Jurkat, Clone E6-1 (cell line): ENCODE data around the gene NAA20.
A peak's percentile ranks its signal among the peaks of the same experiment; 100 is the strongest.

Source experiments
- DNase-seq: peaks from one replicate; pipeline ENCODE4 v3.0.0-alpha.2; 2011; ENCODE audit warnings: low read depth, low spot score
- H3K4me3 ChIP-seq: 2 replicates; pipeline ENCODE4 v1.5.1; 2011; ENCODE audit warnings: mild to moderate bottlenecking, low read length, control low read depth, moderate library complexity

NAA20 gene

DNA sequence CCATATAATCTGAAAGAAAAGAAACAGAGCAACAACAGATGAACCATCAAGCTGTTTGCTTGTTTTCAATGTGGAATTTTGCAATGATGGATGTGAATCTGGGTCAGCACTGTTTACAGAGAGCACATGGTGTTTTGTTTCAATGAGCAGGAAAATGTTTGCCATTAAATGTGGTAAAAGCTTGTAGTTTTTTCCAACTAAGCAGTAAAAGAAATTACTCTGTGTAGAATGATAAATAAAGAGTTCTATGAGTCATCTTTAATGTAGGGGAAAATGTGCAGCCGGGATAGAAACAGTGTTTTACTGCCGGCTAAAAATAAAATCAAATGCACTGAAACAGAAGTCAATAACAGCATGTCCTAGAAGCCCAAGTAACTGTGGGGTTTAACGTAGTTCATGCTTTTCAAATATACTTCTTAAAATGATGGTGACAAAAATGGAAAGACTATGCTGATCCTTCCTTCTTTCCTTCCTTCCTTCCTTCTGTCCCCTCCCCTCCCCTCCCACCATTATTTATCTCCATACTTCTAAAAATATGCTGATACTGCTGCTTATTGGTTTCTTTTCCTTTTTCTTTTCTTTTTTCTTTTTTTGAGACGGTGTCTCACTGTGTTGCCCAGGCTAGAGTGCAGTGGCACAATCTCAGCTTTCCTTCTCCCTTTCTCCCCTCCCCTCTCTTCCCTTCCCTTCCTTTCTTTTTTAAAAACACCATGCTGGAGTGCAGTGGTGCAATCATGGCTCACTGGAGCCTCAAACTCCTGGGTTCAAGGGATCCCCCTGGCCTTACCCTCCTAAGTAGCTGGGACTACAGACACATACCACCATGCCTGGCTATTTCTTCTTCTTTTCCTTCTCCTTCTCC lies 6.3 kb upstream of the NAA20 start:
- no peak for DNase-seq
- no peak overlapping the region for H3K4me3 ChIP-seq

DNA sequence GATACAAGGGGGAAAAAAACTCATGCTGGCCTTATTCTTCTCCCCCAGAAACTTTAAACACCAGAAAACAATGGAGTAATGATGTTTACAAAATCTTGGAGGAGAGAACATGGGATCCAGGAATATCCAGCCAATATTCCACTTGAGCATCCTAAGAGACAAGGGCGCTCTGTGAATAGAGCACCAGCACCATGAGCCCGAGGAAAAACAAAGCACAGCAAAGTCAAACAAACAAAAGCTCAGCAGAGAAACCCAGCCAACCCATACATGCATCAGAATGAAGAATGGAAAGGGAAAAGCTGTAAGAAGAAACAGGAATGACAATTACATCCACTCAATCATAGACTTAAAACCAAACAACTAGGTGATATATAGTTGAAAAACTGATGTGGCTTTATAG lies 4.6 kb upstream of the NAA20 start:
- no peak for DNase-seq
- no peak overlapping the region for H3K4me3 ChIP-seq

DNA sequence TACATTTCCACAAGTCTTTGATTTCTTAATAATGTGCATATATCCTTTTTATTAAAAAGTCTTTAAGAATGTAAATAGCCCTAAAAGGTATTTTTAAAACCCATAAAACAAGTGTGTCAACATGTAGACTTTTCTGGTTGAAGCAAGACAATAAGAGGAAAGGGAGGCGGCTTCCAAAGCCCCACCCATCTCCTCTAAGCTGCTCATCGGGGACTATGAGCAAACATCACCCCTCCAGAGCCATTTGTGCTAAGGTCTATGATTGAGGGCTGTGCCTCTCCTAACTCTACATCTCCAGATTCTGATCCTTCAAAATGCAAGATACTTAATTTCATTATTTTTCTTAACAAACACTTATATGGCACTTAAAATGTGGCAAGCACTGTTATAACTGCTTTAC lies 2.5 kb upstream of the NAA20 start:
- peak; percentile 8 for DNase-seq
- no peak overlapping the region for H3K4me3 ChIP-seq

DNA sequence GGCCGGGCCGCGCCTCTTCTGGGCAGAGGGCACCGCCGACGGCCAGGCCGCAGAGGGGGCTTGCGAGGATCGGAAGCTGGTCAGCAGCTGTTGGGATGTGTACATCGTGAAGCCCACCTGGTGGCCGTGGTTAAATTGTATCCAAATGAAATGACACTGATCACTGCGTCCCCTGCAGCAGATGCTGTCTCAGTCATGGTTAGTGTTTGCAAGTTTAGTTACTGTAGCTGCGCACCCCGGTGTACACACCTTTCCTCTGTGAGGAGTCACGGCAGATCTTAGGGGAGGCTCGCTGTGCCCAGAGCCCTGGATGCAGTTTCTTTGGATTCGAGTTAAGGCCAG lies 653 bp downstream of the NAA20 start:
- DNase-seq = no peak
- peak overlapping the region; percentile 85 for H3K4me3 ChIP-seq

DNA sequence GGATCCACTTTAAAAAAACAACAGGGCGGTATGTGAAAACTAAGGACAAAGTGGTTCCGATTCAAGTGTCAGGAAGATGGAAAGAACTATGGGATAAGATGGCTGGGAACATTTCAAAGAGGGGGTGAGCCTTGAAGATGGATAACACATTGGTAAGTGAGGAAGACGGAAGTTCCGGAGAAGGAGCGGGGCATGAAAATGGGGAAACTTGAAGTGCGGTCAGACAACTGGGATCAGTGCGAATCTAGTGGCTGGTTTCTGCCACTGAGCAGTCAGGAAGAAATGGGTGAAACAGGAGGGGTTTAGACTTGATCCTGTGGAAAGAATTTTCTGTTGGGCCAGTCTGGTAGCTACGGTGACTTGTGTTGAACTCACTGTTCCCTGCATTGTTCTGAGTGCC lies 1.2 kb downstream of the NAA20 start:
- no peak for DNase-seq
- H3K4me3 ChIP-seq = peak overlapping the region; percentile 85

DNA sequence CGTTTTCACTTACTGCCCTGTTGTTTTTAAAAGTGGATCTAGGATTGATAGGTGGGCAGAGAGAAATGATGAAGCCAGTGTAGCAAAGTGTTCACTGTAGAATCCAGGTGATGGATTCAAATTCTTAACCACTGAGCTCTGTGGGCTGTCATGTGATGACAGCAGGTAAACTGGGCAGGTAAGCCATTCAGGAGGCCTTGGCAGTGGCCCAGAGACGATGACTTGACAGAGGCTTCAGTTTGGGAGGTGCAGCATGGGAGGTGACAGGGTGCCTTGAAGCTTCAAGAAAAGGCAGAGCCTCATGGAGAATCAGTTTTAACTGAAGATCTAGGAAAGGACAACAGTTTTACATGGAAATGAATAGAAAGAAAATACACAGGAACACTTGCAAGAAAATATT lies 2.0 kb downstream of the NAA20 start:
- H3K4me3 ChIP-seq = no peak overlapping the region

DNA sequence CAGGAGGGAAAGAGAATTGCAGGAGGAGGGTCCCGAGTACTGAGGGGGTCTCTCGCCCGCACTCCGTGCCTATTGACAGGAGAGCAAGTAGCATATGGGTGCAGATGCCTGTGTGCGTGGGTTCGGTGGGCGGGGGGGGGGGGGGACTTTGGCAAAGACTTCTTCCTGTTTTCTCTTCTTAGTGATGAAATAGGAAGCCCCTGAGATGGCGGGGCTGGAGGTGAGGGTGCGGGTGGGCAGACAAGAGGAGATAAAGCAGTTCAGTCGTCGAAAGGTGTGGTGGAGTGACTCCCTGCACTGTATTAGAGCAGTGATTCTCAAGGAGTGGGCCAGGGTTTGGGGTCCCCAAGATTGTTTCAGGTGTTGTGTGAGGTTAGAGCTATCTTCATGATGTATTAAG lies 3.7 kb downstream of the NAA20 start:
- DNase-seq = no peak
- H3K4me3 ChIP-seq = no peak overlapping the region

More for the DNA sequence above, 2.0 kb downstream of the NAA20 start:
- no peak for DNase-seq

DNA sequence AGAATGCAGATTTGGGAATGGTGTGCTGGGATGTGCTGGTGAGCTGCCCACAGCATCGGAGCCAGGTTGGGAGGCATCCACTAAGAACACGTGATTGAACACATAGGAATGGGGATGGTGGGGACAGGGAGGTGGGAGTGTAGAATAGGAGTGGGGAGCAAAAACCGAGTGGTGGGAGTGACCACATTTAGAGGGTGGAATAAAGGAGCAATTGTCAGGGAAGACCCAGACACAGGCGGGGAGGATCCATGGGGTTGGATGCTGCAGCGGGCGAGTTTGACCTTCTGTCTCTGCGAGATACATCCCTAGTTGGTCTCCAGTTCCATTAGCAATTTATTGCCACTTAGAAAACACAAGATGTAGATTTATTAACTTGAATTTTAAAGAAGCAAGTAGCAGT lies 4.7 kb downstream of the NAA20 start:
- DNase-seq = no peak
- H3K4me3 ChIP-seq = no peak overlapping the region

DNA sequence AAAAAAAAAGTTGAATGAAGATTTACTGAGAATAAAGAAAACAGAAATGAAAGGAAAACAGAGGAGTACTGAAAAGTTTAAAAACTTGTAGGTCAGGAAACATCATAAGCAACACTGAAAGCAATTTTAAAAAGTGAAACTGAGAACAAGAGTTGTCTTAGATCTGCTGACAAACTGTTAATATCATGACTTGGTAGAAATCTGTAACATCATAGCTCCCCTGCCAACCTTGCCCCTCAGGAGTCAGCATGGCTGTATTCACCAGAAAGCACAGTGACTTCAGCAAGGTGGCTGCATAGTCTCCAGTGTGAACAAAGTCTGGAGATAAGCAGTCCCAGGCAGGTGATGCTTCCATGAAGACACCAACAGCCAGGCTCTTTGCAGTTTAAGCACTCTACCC lies 5.3 kb downstream of the NAA20 start:
- H3K4me3 ChIP-seq = no peak overlapping the region

DNA sequence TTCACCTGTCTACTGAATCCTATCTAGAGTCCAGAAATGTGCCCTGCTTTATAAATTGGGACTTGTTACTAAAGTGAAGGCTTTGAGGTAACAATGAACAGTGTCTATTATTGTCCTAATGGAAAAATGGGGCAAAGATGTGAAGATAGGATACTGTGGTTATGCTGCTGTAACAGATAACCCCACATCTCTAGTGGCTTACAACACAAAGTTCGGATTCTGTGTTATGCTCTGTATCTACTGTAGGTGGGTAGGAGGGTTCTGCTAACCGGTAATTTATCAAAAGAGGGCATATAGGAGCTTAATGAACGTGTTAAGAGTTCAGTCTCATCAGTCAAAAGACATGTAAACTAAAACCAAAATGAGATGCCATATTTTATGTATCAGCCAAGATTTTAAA lies 6.2 kb downstream of the NAA20 start:
- H3K4me3 ChIP-seq = no peak overlapping the region
- no peak for DNase-seq

More for the DNA sequence above, 5.3 kb downstream of the NAA20 start:
- no peak for DNase-seq

DNA sequence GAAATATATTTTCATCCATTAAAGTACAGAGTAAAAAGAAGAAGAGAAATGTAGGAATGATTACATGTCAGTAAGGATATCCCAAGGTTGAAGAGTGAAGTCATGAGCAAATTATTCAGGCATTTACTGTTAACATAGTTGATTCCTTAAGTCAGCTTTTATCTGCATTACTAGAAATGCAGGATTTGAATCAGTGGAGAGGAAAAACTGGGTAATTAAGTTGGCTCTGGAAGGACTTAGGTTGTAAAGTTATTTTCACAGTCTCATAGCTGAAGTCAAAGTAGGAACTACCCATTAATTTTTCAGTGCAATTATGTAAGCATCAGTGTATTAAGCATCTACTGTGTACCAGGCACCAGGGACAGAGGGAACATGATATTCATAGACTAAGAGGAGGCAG lies 7.8 kb downstream of the NAA20 start:
- H3K4me3 ChIP-seq = no peak overlapping the region
- DNase-seq = no peak

DNA sequence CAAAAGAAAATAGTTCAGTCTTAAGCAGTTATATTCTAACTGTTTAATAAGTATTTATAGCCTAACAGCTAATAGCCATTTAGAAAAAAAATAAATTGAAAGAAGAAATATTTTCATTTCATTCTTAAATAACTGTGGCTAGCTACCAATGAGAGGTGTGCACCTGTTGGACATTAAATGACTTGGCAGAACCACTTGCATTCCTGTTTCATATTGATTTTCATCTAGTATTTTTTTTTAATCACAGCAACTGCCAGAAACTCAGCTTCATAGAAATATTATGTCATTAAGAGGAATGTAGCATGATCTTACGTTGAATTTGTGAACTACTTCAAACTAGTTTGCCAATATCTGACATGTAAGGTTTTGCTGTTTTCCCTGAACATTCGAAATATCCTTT lies 10.1 kb downstream of the NAA20 start:
- no peak for DNase-seq
- no peak overlapping the region for H3K4me3 ChIP-seq

DNA sequence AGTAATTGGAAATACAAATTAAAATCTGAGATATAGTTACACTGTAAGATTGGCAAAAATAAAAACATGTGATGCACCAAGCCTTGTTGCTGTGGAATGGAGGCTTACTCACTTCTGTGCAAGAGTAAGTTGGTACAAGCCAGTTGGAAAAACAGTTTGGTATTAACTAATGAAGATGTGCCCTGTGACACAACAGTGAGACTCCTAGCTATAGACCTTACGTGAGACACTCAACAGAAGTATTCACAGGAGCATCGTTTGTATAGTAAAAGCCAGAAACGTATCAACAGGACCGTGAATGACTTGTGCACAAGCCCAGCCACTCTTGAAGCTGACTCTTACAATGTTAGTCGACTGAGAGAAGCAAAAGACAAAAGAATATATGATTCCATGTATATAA lies 14.6 kb downstream of the NAA20 start:
- no peak overlapping the region for H3K4me3 ChIP-seq
- DNase-seq = no peak

DNA sequence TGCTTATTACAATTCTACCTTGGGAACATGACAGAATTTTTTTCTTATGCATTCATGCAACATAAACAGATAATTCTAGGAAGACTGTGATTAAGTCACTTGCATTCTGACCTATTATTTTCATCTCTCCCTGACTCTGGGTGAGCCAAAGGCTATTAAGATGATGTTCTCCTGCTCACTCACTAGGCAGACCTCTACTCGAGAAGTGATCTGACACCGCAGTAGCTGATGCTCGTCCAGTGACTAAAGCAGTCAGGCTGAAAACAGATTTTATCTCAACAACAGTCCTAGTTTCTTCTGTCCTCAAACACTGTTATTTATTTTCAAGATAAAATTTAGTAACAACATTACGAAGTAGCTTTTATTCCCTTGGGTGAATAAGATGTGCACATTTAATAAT lies 17.3 kb downstream of the NAA20 start:
- no peak for DNase-seq
- no peak overlapping the region for H3K4me3 ChIP-seq

DNA sequence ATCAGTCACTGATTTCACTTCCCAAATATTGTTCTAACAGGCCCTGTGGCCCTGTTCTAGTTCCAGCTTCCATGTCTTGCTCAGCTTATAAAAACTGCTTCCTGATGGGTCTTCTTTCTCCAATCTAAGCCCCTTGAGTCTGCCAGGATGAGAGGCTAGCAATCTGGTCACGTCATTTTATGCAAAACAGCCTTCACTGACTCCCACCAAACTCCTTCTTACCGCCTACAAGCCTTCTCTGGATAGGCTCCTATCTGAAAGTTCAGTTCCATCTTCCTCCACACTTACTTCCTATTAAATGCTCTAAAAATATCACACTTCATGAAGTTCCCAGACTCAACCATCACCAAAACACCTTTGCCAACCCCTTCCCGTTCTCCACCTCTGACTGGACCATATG lies 19.6 kb downstream of the NAA20 start:
- no peak overlapping the region for H3K4me3 ChIP-seq
- no peak for DNase-seq

DNA sequence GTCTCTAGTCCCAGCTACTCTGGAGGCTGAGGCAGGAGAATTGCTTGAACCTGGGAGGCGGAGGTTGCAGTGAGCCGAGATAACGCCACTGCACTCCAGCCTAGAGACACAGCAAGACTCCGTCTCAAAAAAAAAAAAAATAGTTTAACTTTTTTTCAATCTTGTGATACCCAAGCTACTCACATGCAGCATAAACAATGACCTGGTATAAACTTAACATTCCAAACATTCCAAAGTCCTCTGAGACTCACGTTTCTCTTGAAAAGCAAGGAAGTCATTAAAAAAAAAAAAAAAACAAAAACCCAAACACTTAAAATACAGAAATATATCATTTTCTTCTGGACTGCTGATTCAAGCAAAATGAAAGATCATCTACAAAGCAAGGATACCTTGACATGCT lies 20.8 kb downstream of the NAA20 start:
- H3K4me3 ChIP-seq = no peak overlapping the region
- no peak for DNase-seq

DNA sequence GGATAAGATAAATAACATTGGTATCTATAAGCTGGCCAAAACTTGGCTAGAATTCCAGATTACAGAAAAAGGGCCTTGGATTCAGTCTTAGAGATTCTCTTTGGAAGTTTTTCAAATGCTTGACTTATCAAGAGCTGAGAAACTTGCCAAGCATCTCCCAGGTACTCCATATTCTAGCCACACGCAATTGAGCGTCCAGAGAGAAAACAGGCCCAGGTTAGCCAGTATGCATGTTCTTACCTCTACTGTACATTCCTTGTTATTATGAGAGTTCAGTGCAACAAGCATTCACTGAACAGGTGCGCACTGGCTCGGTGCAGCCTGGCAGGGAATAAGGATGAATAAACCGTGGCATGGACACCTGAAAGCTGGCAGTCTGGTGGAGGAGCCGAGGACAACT lies 21.4 kb downstream of the NAA20 start:
- H3K4me3 ChIP-seq = no peak overlapping the region
- no peak for DNase-seq

DNA sequence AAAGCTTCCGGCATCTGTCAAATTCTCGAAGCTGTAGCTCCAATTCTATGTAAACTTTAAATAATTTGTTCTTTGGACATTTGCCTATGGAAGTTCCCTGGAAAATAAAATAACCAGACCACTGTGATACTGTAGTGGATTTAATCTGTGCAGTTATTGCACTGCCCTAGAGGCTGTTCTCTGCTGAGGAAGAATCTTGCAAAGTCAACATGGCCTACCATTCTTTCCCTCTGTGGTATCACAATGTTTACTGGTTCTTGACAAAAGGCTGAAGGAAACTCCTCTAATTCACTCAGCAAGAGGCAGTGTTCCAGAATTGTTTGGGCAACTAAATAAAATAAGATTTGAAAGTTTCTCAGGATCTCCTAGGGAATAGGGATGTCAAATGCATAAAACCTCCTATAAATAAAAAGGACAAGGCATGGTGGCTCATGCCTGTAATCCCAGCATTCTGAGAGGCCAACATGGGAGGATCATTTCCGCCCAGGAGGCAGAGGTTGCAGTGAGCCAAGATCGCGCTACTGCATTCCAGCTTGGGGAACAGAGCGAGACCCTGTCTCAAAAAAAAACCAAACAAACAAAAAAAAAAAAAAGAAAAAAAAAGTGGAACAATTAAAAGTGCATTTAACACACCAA lies 22.7 kb downstream of the NAA20 start:
- DNase-seq = no peak
- H3K4me3 ChIP-seq = no peak overlapping the region

DNA sequence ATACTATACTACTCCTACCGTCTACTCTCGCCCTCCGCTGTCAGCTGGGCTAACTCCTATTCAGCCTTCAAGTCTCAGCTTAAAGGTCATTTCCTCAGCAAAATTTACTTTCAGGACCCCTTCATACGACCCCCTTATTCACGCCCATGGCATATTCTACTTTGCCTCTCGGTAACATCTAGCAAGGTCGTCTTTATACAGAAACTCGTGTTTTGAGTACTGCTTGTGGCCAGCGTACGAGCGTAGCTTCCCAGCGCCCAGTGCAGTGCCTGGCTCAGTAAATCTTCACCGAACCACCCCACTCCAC lies 34.6 kb downstream of the NAA20 start:
- no peak for DNase-seq

DNA sequence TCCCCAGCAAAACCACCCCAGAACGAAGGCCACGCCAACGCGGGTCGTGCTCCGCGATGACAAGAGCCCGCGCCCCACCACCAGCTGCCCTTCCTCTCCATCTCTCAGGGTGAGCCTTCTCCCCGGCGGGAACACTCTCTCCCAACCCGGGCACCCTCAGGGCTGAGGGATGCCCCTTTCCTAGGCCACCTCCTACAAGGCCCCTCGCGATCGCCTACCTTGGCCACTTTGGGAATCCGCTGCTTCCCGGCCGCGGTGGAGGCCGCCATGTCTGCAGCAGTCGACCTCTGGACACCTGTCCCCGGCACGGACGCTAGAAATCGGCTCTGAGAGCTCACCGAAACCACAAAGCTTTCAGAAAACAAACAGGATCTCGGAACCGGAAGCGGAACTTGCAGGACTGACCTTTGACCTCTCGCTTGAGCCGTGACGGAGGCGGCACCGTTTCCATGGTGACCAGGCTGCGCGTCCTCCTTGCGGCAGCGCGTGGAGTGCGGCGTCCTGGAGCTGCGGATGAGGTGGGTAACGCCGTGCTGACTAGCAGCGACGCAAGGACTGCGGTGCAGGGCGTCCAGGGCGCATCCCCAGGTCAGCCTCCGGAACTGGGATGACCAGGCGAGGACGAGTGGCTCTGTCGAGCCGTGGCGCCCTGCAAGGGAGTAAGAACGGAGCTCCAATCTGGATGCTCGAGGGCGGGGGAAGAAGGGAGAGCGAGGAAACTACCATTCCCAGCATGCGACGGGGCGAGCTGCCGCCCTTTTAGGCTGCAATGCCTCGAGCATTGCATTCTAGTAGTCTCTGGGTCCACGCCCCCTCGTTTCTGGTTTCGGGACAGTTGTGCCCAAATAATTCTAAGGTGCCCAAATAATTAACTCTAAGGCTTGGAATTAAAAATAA lies 35.2 kb downstream of the NAA20 start, which contains the start of the genes CFAP61 and CRNKL1:
CFAP61 (plus strand) TSS at position 459 of the 897 bp plus-strand sequence. CDS start 4,122 bp downstream, outside the sequence.
CRNKL1 (minus strand) TSS at position 393 of the 897 bp plus-strand sequence; CDS start at position 269, 124 bp downstream.
- DNase-seq = peak; percentile 96
- H3K4me3 ChIP-seq = peak within 1 kb of the TSS; percentile 98

More for the DNA sequence above, 34.6 kb downstream of the NAA20 start:
- peak overlapping the region; percentile 98 for H3K4me3 ChIP-seq
